WERI-Rb-1 (cell line): ENCODE measurements around the gene PDZRN4.

Experiments
- DNase-seq: peaks from one replicate; pipeline ENCODE4 v3.0.0-alpha.2; 2020
- H3K27ac ChIP-seq: fragments of 250-450 bp; sonication (Bioruptor Pico); 2 replicates; pipeline ENCODE4 v1.5.1; 2020; ENCODE audit warnings: mild to moderate bottlenecking, moderate library complexity
- H3K27me3 ChIP-seq: fragments of 250-450 bp; sonication (Bioruptor Pico); 2 replicates; pipeline ENCODE4 v1.5.1; 2021; ENCODE audit warnings: mild to moderate bottlenecking, low read depth, moderate library complexity; ENCODE audit not compliant: insufficient read depth, severe bottlenecking
- H3K36me3 ChIP-seq: fragments of 250-450 bp; sonication (Bioruptor Pico); 2 replicates; pipeline ENCODE4 v1.5.1; 2020; ENCODE audit warnings: mild to moderate bottlenecking, moderate library complexity
- H3K4me3 ChIP-seq: 2 replicates; pipeline ENCODE4 v1.5.1; 2011; ENCODE audit warnings: low read depth, mild to moderate bottlenecking, control low read depth, low read length
- H3K9me3 ChIP-seq: fragments of 250-450 bp; sonication (Bioruptor Pico); 2 replicates; pipeline ENCODE4 v1.5.1; 2021; ENCODE audit warnings: mild to moderate bottlenecking, moderate library complexity; ENCODE audit not compliant: severe bottlenecking
- TF ChIP-seq, protein P1 (sequence below): IDR thresholded peaks from 2 replicates; pipeline ENCODE4 v1.5.1; 2011; ENCODE audit warnings: low read depth, mild to moderate bottlenecking, control low read depth, inconsistent platforms, low read length

Gene PDZRN4

GRCh38 chr12:41465526-41465925 lies 277.4 kb downstream of the PDZRN4 start:
- TF ChIP-seq, protein P1, sequence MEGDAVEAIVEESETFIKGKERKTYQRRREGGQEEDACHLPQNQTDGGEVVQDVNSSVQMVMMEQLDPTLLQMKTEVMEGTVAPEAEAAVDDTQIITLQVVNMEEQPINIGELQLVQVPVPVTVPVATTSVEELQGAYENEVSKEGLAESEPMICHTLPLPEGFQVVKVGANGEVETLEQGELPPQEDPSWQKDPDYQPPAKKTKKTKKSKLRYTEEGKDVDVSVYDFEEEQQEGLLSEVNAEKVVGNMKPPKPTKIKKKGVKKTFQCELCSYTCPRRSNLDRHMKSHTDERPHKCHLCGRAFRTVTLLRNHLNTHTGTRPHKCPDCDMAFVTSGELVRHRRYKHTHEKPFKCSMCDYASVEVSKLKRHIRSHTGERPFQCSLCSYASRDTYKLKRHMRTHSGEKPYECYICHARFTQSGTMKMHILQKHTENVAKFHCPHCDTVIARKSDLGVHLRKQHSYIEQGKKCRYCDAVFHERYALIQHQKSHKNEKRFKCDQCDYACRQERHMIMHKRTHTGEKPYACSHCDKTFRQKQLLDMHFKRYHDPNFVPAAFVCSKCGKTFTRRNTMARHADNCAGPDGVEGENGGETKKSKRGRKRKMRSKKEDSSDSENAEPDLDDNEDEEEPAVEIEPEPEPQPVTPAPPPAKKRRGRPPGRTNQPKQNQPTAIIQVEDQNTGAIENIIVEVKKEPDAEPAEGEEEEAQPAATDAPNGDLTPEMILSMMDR: no peak
- Histone ChIP-seq H3K9me3 (no peaks in the 10 kb centered on the region), H3K27ac (no peak overlapping the region), H3K27me3 (no peaks in the 10 kb centered on the region), H3K4me3 (no peak overlapping the region), H3K36me3 (no peaks in the 10 kb centered on the region)
- no peak for DNase-seq

DNA sequence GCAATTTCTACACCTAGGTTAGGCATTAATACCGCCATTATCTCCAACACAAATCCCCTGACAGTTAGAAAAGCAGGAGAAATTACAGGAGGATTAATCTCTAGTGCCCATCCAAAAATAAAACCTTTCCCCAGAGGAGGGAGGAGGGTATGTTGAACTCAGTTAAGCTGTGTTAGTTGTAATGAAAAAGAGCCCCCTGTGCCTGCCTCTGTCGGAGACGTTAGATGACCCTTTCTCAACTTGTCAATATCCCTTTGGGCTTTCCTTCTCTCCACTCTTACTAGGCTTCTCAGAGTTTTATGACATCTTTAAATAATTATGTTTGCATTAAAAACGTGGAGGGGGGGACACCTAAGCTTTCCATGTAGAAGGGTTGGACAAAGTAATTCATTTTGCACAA lies 278.2 kb downstream of the PDZRN4 start:
- no peak overlapping the region for H3K27ac ChIP-seq
- no peaks in the 10 kb centered on the region for H3K36me3 ChIP-seq
- no peaks in the 10 kb centered on the region for H3K27me3 ChIP-seq
- DNase-seq: no peak
- no peaks in the 10 kb centered on the region for H3K9me3 ChIP-seq
- TF ChIP-seq, protein P1: no peak
- no peak overlapping the region for H3K4me3 ChIP-seq

GRCh38 chr12:41466802-41467201 lies 278.7 kb downstream of the PDZRN4 start:
- Histone ChIP-seq H3K9me3 (no peaks in the 10 kb centered on the region), H3K27me3 (no peaks in the 10 kb centered on the region), H3K36me3 (no peaks in the 10 kb centered on the region), H3K4me3 (no peak overlapping the region), H3K27ac (no peak overlapping the region)
- DNase-seq: no peak
- TF ChIP-seq, protein P1: no peak

GRCh38 chr12:41467591-41468325 lies 279.6 kb downstream of the PDZRN4 start:
- no peaks in the 10 kb centered on the region for H3K9me3 ChIP-seq
- H3K36me3 ChIP-seq: no peaks in the 10 kb centered on the region
- H3K4me3 ChIP-seq: no peak overlapping the region
- H3K27me3 ChIP-seq: no peaks in the 10 kb centered on the region
- TF ChIP-seq, protein P1: no peak
- no peak overlapping the region for H3K27ac ChIP-seq
- no peak for DNase-seq

DNA sequence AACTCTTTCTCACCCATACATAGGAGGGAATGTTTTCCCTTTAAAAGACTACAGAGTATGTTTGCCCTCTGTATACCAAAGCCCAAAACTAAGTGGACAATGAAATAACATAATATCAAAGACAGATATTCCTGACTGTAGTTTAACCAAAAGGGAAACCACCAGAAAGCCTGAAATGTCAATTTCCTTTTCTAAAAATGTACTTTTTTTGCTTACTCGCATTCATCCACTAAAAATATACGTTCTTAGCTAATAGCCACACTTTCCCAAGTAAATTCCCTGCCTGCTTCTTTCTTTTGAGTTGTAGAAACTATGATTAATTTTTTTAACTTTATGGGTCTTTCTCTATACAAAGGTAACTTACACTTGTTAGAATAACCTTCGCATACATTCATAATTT lies 280.2 kb downstream of the PDZRN4 start:
- TF ChIP-seq, protein P1: no peak
- H3K9me3 ChIP-seq: no peaks in the 10 kb centered on the region
- H3K4me3 ChIP-seq: no peak overlapping the region
- H3K27me3 ChIP-seq: no peaks in the 10 kb centered on the region
- no peaks in the 10 kb centered on the region for H3K36me3 ChIP-seq
- H3K27ac ChIP-seq: no peak overlapping the region
- no peak for DNase-seq

DNA sequence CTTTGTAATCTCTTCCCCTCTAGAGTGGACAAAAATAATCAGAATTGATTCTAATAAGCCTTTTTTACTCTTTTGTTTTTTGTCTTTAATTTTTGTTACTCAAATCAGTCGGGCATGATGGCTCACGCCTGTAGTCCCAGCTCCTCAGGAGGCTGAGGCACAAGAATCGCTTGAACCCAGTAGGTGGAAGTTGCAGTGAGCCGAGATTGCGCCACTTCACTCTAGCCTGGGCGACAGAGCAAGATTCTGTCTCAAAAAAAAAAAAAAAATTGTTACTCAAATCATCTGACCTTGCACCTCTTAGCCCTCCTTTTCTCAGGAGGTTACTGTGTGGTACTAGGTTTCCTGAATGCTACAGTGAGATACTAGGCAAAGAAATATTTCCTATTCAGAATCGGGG lies 280.6 kb downstream of the PDZRN4 start:
- DNase-seq: no peak
- H3K27me3 ChIP-seq: no peaks in the 10 kb centered on the region
- no peaks in the 10 kb centered on the region for H3K9me3 ChIP-seq
- no peak overlapping the region for H3K27ac ChIP-seq
- no peaks in the 10 kb centered on the region for H3K36me3 ChIP-seq
- no peak overlapping the region for H3K4me3 ChIP-seq
- TF ChIP-seq, protein P1: no peak
